HG02642 (cell line): ENCODE measurements around the gene LFNG.

Experiments
- ATAC-seq: cut with Tn5 transposase; IDR thresholded peaks from one replicate; pipeline ENCODE4 v1.9.1; 2021; ENCODE audit warnings: mild to moderate bottlenecking; ENCODE audit not compliant: unreplicated experiment, poor library complexity

The LFNG gene

DNA sequence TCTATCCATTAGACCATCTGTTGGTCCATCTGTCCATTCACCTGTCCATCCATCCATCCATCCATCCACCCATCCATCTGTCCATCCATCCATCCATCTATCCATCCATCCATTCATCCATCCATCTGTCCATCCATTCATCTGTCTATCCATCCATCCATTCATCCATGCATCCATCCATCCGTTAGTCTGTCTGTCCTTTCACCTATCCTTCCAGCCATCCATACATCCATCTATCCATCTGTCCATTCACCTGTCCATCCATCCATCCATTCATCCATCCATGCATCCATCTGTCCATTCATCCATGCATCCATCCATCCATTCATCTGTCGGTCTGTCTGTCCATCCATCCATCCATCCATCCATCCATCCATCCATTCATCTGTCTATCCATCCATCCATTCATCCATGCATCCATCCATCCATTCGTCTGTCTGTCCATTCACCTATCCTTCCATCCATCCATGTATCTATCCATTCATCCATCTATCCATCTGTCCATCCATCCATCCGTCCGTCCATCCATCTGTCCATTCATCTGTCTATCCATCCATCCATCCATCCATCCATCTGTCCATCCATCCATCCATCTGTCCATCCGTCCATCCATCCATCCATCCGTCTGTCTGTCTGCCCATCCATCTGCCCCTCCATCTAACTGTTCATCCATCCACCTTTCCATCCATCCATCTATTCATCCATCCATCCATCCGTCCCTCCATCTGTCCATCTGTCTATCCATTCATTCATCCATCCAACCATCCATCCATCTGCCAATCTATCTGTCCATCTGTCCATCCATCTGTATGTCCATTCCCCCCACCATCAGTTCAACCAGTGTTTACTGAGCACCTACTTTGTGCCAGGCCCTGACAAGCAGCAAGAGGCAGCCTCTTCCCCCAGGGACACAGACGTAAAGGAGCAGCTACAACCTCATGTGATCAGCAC lies 4.8 kb upstream of the LFNG start:
- no peak for ATAC-seq

- ATAC-seq: no peak
Measured at GRCh38 chr7:2515424-2516193, 4.0 kb upstream of the LFNG start.

DNA sequence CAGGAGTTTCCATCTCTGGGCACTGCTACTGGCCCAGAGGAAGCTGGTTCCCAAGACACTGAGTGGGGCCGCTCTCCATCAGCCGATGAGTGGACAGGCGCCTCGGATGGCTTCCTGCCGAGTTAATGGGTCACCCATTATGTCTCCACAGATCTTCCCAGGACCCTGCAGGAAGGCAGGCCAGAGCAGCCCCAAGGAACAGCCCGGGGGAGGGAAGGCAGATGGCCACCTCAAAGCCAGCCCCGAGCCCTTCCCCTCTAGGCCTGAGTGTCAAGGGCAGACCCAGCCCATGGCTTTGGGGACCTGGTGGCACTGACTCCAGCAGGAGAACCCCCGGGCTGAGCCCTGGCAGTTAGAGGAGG lies 3.4 kb upstream of the LFNG start:
- ATAC-seq: no peak

DNA sequence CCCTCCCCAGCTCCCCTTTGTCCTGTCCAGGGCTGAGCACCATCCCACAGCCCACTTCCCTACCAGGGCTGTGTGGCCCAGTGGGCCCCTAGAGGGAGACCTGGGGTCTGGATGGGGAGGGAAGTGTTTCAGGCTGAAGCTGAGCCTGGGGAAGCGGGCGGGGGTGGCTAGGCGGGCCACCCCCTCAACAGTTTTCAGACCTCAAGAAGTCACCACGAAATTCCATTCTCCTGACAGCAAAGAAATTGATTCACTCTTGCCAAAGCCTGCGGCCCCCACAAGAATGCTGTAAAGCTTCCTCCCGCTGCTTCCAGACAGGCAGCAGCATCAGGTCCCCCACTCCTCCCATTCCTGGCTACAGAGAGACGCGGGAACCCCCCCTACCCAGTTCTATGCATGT lies 2.5 kb upstream of the LFNG start:
- no peak for ATAC-seq

DNA sequence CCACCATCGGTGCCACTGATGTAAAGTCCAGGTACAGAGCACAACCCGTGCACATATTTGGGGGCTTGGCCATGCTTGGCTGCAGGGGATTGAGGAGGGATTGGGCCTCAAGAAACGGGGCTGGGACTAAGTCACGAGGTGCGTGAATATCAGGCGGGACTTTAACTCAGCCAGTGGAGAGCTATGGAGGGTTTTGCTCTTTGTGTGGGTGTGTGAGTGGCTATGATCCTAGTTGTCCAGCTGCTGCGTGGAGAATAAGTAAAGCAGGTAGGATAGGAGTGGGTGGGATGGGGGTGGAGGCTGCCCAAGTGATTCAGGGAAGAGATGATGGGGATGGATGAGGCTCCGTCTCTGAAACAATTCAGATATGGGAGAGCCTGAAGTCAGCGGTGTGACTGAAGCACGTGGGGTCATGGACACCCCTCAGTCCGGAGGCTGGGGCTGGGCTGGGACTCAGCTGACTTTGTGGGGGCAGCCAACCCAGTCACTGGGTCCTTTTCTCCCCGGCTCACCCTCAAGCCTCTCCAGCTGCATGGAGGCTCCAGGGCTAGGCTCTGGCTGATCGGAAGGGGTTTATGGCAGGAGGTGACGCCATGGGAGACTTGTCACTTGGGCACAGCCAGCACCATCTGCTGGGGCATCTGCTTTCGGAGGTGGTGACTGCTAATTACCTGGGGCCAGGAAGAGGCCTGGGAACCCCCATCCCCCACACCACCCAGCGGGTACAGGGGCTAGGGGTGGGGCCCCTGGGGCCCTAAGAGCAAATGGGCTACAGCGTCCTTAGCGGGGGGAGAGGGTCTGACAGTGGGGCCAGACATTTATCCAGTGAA lies 1.7 kb upstream of the LFNG start:
- ATAC-seq: no peak

DNA sequence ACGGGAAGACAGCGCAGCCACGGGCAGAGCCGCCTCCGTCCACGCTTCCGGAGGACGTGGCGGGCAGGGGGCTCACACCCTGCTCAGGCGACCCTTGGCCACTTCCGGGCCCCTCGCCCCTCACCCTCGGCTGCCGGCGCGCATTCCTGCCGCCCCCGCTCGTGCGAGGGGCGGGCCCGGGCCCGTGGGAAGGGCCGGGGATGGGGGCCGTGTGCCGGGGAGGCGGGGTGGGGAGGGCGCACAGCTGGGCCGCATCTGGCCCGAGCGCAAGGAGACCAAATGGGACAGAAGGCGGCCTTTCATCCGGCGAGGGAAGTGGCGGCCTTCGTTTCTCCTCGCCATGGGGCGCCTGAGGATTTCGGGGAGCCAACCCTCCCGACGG lies 846 bp upstream of the LFNG start:
- ATAC-seq: no peak

DNA sequence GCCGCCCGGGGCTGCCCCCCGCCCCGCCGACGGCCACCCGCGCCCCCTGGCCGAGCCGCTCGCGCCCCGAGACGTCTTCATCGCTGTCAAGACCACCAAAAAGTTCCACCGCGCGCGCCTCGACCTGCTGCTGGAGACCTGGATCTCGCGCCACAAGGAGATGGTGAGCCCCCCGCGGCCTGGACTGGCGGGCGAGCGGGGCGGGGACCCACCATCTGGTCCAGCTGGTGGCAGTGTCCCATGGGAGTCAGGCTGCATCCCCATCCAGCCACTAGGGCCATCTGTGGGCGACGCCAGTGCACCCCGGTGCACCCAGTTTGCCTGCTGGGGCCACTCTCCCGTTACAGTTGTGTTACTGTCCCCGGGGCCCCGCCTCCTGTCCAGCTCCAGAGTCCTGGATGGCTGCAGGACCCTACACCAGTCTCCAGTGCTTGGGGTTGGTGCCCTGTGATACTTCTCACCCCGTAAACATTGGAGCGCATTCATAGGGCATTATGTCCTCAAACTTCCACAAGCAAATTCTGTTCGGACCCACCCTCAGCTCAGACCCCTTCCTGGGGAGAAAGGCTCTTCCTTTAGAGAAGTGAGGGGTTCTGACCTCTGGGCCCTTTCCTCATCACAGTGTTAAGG lies 672 bp downstream of the LFNG start:
- ATAC-seq: no peak

DNA sequence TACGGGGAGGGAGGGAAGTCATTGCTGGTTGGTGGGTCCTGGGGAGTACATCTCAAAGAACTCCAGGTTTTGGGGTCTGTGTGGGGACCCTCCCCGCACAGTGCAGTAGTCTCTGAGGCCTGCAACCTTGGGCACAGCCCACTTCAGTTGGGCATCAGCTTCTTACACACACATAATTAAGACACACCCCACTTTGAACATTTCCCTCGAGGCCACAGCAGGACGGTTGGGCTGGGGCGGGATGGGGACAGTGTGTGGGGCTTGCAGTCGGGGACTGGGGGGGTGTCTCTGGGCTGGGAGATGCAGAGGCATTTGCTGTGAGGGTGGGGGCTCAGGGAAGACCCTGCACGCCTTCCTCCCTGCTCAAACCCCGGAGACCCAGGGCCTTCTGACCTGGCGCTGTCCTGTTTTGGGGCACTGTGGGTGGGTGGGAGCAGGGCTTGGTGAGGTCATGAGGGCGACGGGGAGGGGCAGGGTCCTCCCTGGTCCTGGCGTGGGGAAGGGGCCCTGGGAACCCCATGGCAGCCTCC lies 1.3 kb downstream of the LFNG start:
- no peak for ATAC-seq

GRCh38 chr7:2521341-2521745 lies 1.8 kb downstream of the LFNG start:
- ATAC-seq: no peak

GRCh38 chr7:2521952-2522591 lies 2.5 kb downstream of the LFNG start:
- ATAC-seq: no peak

- ATAC-seq: no peak
Measured at GRCh38 chr7:2522780-2523433, 3.3 kb downstream of the LFNG start.

- ATAC-seq: no peak
Measured at GRCh38 chr7:2523461-2523936, 3.9 kb downstream of the LFNG start.

- ATAC-seq: no peak
Measured at GRCh38 chr7:2523941-2524807, 4.6 kb downstream of the LFNG start.

DNA sequence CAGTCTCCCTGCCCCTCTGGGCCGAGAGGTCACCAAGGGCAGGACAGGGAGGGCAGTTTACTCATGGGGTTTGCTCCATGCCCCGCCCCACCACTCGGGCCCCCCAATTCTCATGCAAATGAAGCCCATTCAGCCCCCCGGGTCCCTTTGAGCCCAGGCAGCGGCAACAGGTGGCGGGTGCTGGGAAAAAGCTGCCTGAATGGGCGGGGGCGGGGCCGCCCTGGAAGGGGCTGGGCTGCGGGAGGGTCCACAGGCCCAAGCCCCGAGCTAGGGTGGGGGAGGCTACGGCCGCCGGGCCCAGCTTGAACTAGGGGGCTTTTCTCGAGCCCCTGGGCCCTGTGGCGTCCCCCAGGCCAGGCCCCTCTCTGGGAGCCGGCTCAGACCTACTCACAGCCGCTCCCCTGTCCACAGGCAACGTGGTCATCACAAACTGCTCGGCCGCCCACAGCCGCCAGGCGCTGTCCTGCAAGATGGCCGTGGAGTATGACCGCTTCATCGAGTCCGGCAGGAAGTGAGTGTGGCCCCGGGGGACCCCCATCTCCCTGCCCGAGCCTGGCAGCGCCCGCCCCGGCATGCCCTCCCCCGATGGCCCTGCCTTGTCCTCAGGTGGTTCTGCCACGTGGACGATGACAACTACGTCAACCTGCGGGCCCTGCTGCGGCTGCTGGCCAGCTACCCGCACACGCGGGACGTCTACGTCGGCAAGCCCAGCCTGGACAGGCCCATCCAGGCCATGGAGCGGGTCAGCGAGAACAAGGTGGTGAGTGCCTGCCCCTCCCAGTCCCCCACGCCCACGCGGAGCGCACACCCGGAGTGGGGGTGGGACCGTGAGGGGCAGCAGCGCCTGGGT lies 5.5 kb downstream of the LFNG start:
- no peak for ATAC-seq

DNA sequence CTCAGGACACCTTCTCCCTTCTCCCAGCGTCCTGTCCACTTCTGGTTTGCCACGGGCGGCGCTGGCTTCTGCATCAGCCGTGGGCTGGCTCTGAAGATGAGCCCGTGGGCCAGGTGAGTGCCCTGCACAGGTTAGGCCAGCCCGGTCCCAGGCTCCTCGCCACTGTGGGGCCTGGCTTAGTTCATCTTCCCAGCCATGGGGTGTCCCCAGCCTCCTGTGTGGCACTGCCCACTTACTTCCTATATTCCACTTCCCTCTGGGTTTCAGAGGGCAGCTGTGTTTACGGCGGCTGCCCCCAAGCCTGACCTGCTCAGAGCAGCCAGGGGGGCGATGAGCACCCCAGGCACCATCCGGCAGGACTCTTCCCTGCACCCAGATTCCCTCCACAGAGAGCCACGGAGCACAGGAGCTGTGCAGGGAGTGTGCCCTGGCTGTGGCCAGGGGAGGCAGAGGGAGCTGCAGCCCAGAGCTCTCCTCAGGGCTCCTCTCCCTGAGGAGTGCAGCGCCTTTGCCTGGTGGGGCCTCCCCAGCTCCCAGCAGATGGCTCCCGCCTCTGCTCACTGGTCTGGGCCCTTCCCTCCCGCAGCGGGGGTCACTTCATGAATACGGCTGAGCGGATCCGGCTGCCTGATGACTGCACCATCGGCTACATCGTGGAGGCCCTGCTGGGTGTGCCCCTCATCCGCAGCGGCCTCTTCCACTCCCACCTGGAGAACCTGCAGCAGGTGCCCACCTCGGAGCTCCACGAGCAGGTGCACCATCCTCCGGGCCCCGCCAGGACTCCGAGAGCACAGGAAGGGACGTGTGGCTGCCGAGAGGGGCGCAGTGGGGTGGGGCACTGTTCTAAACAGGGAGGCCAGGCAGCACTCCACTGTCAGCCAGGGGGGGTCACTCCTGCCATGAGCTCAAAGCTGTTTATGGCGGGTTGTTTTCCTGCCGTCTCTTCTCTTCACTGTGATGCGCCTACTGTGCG lies 6.4 kb downstream of the LFNG start:
- ATAC-seq: no peak
